Choroid plexus epithelial cell (primary cell): ENCODE data around the gene HIVEP3.

Experiments
- DNase-seq: peaks from one replicate; pipeline ENCODE4 v3.0.0-alpha.2; 2010; ENCODE audit warnings: low read depth
- H3K4me3 ChIP-seq: 2 replicates; pipeline ENCODE4 v1.5.1; 2011; ENCODE audit warnings: low read depth, mild to moderate bottlenecking, control low read depth, low read length, moderate library complexity
- TF ChIP-seq, protein P1 (sequence below): conservative IDR thresholded peaks from 2 replicates; pipeline ENCODE4 v1.5.1; 2011; ENCODE audit warnings: low read depth, mild to moderate bottlenecking, control low read depth, inconsistent platforms, low read length, moderate library complexity

Gene HIVEP3

GRCh38 chr1:41500378-41500777, 418.3 kb downstream of the HIVEP3 start:
- no peak for DNase-seq
- TF ChIP-seq, protein P1, sequence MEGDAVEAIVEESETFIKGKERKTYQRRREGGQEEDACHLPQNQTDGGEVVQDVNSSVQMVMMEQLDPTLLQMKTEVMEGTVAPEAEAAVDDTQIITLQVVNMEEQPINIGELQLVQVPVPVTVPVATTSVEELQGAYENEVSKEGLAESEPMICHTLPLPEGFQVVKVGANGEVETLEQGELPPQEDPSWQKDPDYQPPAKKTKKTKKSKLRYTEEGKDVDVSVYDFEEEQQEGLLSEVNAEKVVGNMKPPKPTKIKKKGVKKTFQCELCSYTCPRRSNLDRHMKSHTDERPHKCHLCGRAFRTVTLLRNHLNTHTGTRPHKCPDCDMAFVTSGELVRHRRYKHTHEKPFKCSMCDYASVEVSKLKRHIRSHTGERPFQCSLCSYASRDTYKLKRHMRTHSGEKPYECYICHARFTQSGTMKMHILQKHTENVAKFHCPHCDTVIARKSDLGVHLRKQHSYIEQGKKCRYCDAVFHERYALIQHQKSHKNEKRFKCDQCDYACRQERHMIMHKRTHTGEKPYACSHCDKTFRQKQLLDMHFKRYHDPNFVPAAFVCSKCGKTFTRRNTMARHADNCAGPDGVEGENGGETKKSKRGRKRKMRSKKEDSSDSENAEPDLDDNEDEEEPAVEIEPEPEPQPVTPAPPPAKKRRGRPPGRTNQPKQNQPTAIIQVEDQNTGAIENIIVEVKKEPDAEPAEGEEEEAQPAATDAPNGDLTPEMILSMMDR = no peak
- H3K4me3 ChIP-seq = no peak overlapping the region

GRCh38 chr1:41499591-41499990, 419.1 kb downstream of the HIVEP3 start:
- TF ChIP-seq, protein P1 = no peak
- no peak overlapping the region for H3K4me3 ChIP-seq
- no peak for DNase-seq

- TF ChIP-seq, protein P1 = no peak
- H3K4me3 ChIP-seq = no peak overlapping the region
- no peak for DNase-seq
Observed at GRCh38 chr1:41498804-41499203, 419.9 kb downstream of the HIVEP3 start.

DNA sequence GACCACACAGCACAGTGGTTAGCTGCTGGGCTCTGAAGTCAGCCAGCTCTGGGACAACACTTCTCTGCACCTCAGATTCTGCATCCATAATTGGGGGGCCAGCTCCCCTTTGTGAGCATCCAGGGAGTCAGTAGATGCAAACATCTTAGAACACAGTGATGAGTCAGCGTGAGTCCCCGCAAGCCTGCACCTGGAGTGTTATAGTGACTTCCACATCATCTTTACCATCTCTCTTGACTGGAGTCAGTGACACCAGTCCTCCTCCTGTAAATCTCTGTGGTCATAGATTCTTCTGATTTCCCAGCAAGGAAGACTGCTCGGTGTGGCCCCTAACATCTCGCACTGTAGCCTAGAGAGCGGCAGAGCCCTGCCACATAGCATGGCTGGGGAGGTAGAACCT, 420.3 kb downstream of the HIVEP3 start:
- TF ChIP-seq, protein P1 = no peak
- DNase-seq = no peak
- H3K4me3 ChIP-seq = no peak overlapping the region

DNA sequence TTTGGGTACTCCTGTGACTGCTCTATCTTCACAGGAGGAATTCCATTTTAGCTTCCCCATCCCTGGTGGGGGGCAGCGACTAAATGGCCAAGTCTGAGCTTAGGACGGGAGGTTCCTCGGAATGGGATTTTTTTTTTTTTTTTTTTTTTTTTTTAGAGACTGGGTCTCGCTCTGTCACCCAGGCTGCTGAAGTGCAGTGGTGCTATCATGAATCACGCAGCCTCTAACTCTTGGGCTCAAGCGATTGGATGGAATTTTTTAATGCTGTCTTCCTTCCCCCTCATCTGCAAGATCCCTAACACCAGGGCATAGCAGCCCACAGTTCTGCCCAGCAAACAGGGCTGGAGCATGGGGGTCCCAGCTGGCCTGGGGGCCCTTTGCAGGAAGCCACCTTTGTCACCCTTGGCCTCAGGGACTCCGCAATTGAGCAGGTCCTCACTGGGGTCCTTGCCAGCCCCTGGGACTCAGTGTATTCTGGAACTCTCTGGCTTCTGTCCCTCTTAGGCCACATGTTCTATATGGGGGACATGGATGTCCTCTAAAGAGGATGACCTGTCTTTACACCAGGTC, 421.2 kb downstream of the HIVEP3 start:
- TF ChIP-seq, protein P1 = no peak
- DNase-seq = no peak
- no peak overlapping the region for H3K4me3 ChIP-seq

- no peak overlapping the region for H3K4me3 ChIP-seq
- TF ChIP-seq, protein P1 = no peak
Observed at GRCh38 chr1:41497056-41497440, 421.7 kb downstream of the HIVEP3 start.

More at GRCh38 chr1:41497056-41497440, 421.7 kb downstream of the HIVEP3 start:
- no peak for DNase-seq
